Glomerular endothelial cell (primary cell): ENCODE results near the gene ZNF518A. TPM values are rescaled to one million over a fixed set of nuclear protein-coding genes. Genes with fewer than 3 reads are reported as not detected.
A peak's percentile ranks its signal among the peaks of the same experiment; 100 is the strongest.

Experiments
- DNase-seq: peaks from one replicate; pipeline ENCODE4 v3.0.0-alpha.2; 2011; ENCODE audit warnings: low read depth, low spot score; ENCODE audit errors: extremely low read depth
- total RNA-seq: library from RNA; depleted of rRNA; stranded (reverse); fragments of >200 nt; gene quantifications from 2 replicates; pipeline ENCODE4 v1.2.3, GENCODE V29; 2015

Gene ZNF518A
- 7.2 and 10.6 TPM in 2 replicates for total RNA-seq

- peak; percentile 87 for DNase-seq
These were observed at the start of gene ZNF518A for GRCh38 chr10:96129387-96130325. Gene ZNF518A, plus strand, starts transcription at chr10:96130297. Its CDS starts 26,026 bp downstream, at chr10:96156323.

- no peak for DNase-seq
These were observed 47.9 kb upstream of the ZNF518A start for GRCh38 chr10:96082153-96082552.

GRCh38 chr10:96082748-96083147 is 47.3 kb upstream of the ZNF518A start:
- DNase-seq, result no peak

- DNase-seq, result no peak
These were observed 41.0 kb upstream of the ZNF518A start for GRCh38 chr10:96089116-96089515.

- peak; percentile 68 for DNase-seq
These were observed 40.2 kb upstream of the ZNF518A start for GRCh38 chr10:96089670-96090462.

- no peak for DNase-seq
These were observed 39.7 kb upstream of the ZNF518A start for GRCh38 chr10:96090463-96090800.

- no peak for DNase-seq
These were observed 36.9 kb upstream of the ZNF518A start for GRCh38 chr10:96092999-96093767.

GRCh38 chr10:96093948-96094347 is 36.1 kb upstream of the ZNF518A start:
- DNase-seq, result no peak

- no peak for DNase-seq
These were observed 33.1 kb upstream of the ZNF518A start for GRCh38 chr10:96096958-96097357.

GRCh38 chr10:96097865-96098264 is 32.2 kb upstream of the ZNF518A start:
- no peak for DNase-seq

- DNase-seq, result no peak
These were observed 22.5 kb upstream of the ZNF518A start for GRCh38 chr10:96107623-96108038.

GRCh38 chr10:96112531-96112930 is 17.6 kb upstream of the ZNF518A start:
- DNase-seq, result no peak

GRCh38 chr10:96118604-96119450 is 11.3 kb upstream of the ZNF518A start:
- DNase-seq, result no peak

GRCh38 chr10:96122824-96123223 is 7.3 kb upstream of the ZNF518A start:
- no peak for DNase-seq

- DNase-seq, result no peak
These were observed 5.6 kb upstream of the ZNF518A start for GRCh38 chr10:96124230-96125141.

GRCh38 chr10:96125142-96125515 is 5.0 kb upstream of the ZNF518A start:
- DNase-seq, result no peak

- no peak for DNase-seq
These were observed 364 bp downstream of the ZNF518A start for GRCh38 chr10:96130326-96130995.

GRCh38 chr10:96131621-96132020 is 1.5 kb downstream of the ZNF518A start:
- DNase-seq, result no peak

GRCh38 chr10:96133135-96133534 is 3.0 kb downstream of the ZNF518A start:
- DNase-seq, result no peak
